Measurements from ENCODE around the gene AVEN.
A peak's percentile ranks its signal among the peaks of the same experiment; 100 is the strongest.

The AVEN gene

GRCh38 chr15:33912326-33912725 lies 126.7 kb downstream of the AVEN start:
- DNase-seq (ENCODE audit: low read depth): no peak

GRCh38 chr15:33910741-33911140 lies 128.3 kb downstream of the AVEN start:
- peak; percentile 50 for DNase-seq (ENCODE audit: low read depth)

- peak; percentile 29 for DNase-seq (ENCODE audit: low read depth)
These were observed 130.6 kb downstream of the AVEN start for GRCh38 chr15:33908406-33908805.

GRCh38 chr15:33907326-33907725 lies 131.7 kb downstream of the AVEN start:
- DNase-seq (ENCODE audit: low read depth): no peak

- DNase-seq (ENCODE audit: low read depth): no peak
These were observed 135.3 kb downstream of the AVEN start for GRCh38 chr15:33903661-33904060.

GRCh38 chr15:33902043-33902442 lies 137.0 kb downstream of the AVEN start:
- DNase-seq (ENCODE audit: low read depth): no peak

- no peak for DNase-seq (ENCODE audit: low read depth)
These were observed 144.8 kb downstream of the AVEN start for GRCh38 chr15:33894193-33894592.

GRCh38 chr15:33888176-33888575 lies 150.8 kb downstream of the AVEN start:
- DNase-seq (ENCODE audit: low read depth): no peak

GRCh38 chr15:33882921-33883320 lies 156.1 kb downstream of the AVEN start:
- no peak for DNase-seq (ENCODE audit: low read depth)

- no peak for DNase-seq (ENCODE audit: low read depth)
These were observed 164.8 kb downstream of the AVEN start for GRCh38 chr15:33874156-33874555.

- DNase-seq (ENCODE audit: low read depth): peak; percentile 24
These were observed 166.4 kb downstream of the AVEN start for GRCh38 chr15:33872416-33873106.

GRCh38 chr15:33871980-33872379 lies 167.0 kb downstream of the AVEN start:
- no peak for DNase-seq (ENCODE audit: low read depth)

GRCh38 chr15:33866101-33866737 lies 172.8 kb downstream of the AVEN start:
- no peak for DNase-seq (ENCODE audit: low read depth)

- peak; percentile 48 for DNase-seq (ENCODE audit: low read depth)
These were observed 173.6 kb downstream of the AVEN start for GRCh38 chr15:33865416-33865815.

- peak; percentile 8 for DNase-seq (ENCODE audit: low read depth)
These were observed 174.5 kb downstream of the AVEN start for GRCh38 chr15:33864360-33865075.

- DNase-seq (ENCODE audit: low read depth): peak; percentile 77
These were observed 178.2 kb downstream of the AVEN start for GRCh38 chr15:33860754-33861153.

GRCh38 chr15:33859992-33860545 lies 178.9 kb downstream of the AVEN start:
- no peak for DNase-seq (ENCODE audit: low read depth)

GRCh38 chr15:33858836-33859235 lies 180.2 kb downstream of the AVEN start:
- DNase-seq (ENCODE audit: low read depth): no peak

GRCh38 chr15:33857726-33858125 lies 181.3 kb downstream of the AVEN start:
- no peak for DNase-seq (ENCODE audit: low read depth)

GRCh38 chr15:33852570-33852969 lies 186.4 kb downstream of the AVEN start:
- DNase-seq (ENCODE audit: low read depth): peak; percentile 74

- peak; percentile 31 for DNase-seq (ENCODE audit: low read depth)
These were observed 186.9 kb downstream of the AVEN start for GRCh38 chr15:33852094-33852493.

- DNase-seq (ENCODE audit: low read depth): no peak
These were observed 187.9 kb downstream of the AVEN start for GRCh38 chr15:33851079-33851478.

GRCh38 chr15:33848011-33848410 lies 191.0 kb downstream of the AVEN start:
- DNase-seq (ENCODE audit: low read depth): no peak
